ENCODE measurements around the gene KLHL30. TPM values are rescaled to one million over a fixed set of nuclear protein-coding genes. Genes with fewer than 3 reads are reported as not detected.

KLHL30 gene
- total RNA-seq, 1 donor from 2014 or later: 0.07 TPM

DNA sequence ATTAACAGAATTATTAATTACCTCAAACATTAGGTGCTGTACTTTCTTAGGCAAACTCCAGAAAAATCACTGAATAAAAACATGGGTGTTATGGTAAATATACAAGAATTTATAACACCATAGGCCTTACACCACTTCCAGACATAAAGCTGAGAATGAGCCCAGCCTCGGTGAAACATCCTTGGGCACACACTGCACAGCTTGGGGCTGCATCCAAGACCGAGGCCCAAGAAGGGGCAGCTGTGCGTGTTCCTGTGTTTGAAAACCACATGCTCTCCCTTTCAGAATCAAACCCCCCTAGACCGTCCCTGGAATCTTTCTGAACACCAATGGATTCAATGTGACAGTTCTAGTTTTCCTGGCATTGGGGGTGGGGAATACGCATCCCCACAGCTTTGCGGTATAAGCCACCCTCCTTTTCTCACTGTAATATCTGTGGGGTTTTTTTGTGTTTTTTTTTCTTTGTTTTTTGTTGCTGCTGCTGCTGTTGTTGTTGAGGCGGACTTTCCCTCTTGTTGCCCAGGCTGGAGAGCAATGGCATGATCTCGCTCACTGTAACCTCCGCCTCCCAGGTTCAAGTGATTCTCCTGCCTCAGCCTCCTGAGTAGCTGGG, 33.2 kb downstream of the KLHL30 start:
- Mint-ChIP-seq H3K36me3 (peaks cover 17% of the 10 kb centered on the region), H3K27me3 (no peaks in the 10 kb centered on the region), H3K27ac (no peak overlapping the region), H3K9me3 (no peaks in the 10 kb centered on the region), H3K4me3 (no peak overlapping the region), H3K4me1 (ENCODE audit: unreplicated experiment) (no peaks in the 10 kb centered on the region)
- no peak for DNase-seq (ENCODE audit: extremely low spot score, unreplicated experiment)
- TF ChIP-seq, protein P1, sequence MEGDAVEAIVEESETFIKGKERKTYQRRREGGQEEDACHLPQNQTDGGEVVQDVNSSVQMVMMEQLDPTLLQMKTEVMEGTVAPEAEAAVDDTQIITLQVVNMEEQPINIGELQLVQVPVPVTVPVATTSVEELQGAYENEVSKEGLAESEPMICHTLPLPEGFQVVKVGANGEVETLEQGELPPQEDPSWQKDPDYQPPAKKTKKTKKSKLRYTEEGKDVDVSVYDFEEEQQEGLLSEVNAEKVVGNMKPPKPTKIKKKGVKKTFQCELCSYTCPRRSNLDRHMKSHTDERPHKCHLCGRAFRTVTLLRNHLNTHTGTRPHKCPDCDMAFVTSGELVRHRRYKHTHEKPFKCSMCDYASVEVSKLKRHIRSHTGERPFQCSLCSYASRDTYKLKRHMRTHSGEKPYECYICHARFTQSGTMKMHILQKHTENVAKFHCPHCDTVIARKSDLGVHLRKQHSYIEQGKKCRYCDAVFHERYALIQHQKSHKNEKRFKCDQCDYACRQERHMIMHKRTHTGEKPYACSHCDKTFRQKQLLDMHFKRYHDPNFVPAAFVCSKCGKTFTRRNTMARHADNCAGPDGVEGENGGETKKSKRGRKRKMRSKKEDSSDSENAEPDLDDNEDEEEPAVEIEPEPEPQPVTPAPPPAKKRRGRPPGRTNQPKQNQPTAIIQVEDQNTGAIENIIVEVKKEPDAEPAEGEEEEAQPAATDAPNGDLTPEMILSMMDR (conservative IDR thresholded peaks at IDR 0.05): no peak

GRCh38 chr2:238172439-238172838, 34.0 kb downstream of the KLHL30 start:
- no peak for DNase-seq (ENCODE audit: extremely low spot score, unreplicated experiment)
- Mint-ChIP-seq H3K4me3 (no peak overlapping the region), H3K27me3 (no peaks in the 10 kb centered on the region), H3K27ac (no peak overlapping the region), H3K36me3 (peaks cover 24% of the 10 kb centered on the region), H3K4me1 (ENCODE audit: unreplicated experiment) (no peaks in the 10 kb centered on the region), H3K9me3 (no peaks in the 10 kb centered on the region)
- TF ChIP-seq, protein P1 (conservative IDR thresholded peaks at IDR 0.05): no peak

DNA sequence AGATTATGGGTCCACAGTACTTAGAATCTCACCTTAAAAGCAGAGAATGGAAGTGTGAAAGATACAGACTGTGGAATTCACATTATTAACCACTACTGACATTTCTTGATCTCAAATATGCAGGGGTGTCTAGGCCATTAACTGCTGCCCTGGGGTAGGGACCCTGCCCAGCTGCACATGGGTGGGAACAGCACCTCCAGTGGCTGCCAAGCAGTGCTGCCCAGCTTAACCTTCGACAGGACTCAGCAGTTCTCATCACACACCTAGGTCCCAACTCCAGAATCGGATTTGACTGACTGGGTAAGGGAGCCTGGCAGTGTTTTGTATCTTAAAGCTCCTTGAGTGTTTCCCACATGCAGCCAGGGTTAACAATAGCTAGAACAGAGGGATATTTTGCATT, 35.2 kb downstream of the KLHL30 start:
- TF ChIP-seq, protein P1 (conservative IDR thresholded peaks at IDR 0.05): peak; percentile 52
- no peaks in the 10 kb centered on the region for H3K9me3 Mint-ChIP-seq
- peaks cover 26% of the 10 kb centered on the region for H3K36me3 Mint-ChIP-seq
- no peaks in the 10 kb centered on the region for H3K27me3 Mint-ChIP-seq
- no peak overlapping the region for H3K27ac Mint-ChIP-seq
- H3K4me3 Mint-ChIP-seq: no peak overlapping the region
- no peak for DNase-seq (ENCODE audit: extremely low spot score, unreplicated experiment)
- no peaks in the 10 kb centered on the region for H3K4me1 Mint-ChIP-seq (ENCODE audit: unreplicated experiment)

GRCh38 chr2:238174291-238174690, 35.8 kb downstream of the KLHL30 start:
- peaks cover 30% of the 10 kb centered on the region for H3K36me3 Mint-ChIP-seq
- H3K9me3 Mint-ChIP-seq: no peaks in the 10 kb centered on the region
- no peak overlapping the region for H3K4me3 Mint-ChIP-seq
- TF ChIP-seq, protein P1 (conservative IDR thresholded peaks at IDR 0.05): no peak
- no peak overlapping the region for H3K27ac Mint-ChIP-seq
- no peaks in the 10 kb centered on the region for H3K27me3 Mint-ChIP-seq
- no peaks in the 10 kb centered on the region for H3K4me1 Mint-ChIP-seq (ENCODE audit: unreplicated experiment)
- no peak for DNase-seq (ENCODE audit: extremely low spot score, unreplicated experiment)

DNA sequence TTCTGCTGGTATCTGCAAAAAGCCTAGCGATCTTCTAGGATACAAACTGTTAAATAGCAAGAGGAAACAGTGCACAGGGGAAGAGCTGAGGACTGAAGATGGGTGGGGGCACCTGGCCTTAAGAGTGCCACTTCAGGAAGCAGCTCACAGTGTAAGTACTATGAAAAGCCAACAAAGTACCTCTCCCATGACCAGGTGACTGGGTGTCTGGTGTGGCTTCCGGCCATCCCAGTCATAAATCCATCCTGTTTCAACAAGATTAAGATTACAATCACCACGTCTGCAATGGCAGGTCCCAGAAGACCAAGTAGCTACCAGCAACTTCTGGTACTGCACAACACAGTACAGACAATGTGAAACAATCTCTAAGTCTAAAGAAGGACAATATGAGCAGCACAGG, 36.2 kb downstream of the KLHL30 start:
- H3K27ac Mint-ChIP-seq: no peak overlapping the region
- TF ChIP-seq, protein P1 (conservative IDR thresholded peaks at IDR 0.05): no peak
- H3K4me3 Mint-ChIP-seq: no peak overlapping the region
- no peaks in the 10 kb centered on the region for H3K9me3 Mint-ChIP-seq
- DNase-seq (ENCODE audit: extremely low spot score, unreplicated experiment): no peak
- no peaks in the 10 kb centered on the region for H3K4me1 Mint-ChIP-seq (ENCODE audit: unreplicated experiment)
- H3K27me3 Mint-ChIP-seq: no peaks in the 10 kb centered on the region
- H3K36me3 Mint-ChIP-seq: peaks cover 31% of the 10 kb centered on the region

- no peak overlapping the region for H3K27ac Mint-ChIP-seq
- peaks cover 30% of the 10 kb centered on the region for H3K36me3 Mint-ChIP-seq
- H3K27me3 Mint-ChIP-seq: no peaks in the 10 kb centered on the region
These were observed 38.1 kb downstream of the KLHL30 start for GRCh38 chr2:238176613-238177012.

More at GRCh38 chr2:238176613-238177012, 38.1 kb downstream of the KLHL30 start:
- TF ChIP-seq, protein P1 (conservative IDR thresholded peaks at IDR 0.05): no peak
- no peaks in the 10 kb centered on the region for H3K4me1 Mint-ChIP-seq (ENCODE audit: unreplicated experiment)
- no peak overlapping the region for H3K4me3 Mint-ChIP-seq
- no peak for DNase-seq (ENCODE audit: extremely low spot score, unreplicated experiment)
- H3K9me3 Mint-ChIP-seq: no peaks in the 10 kb centered on the region
